Lung (tissue), 12 donors: Measurements from ENCODE around the gene ALDH4A1. TPM values are rescaled to one million over a fixed set of nuclear protein-coding genes. Genes with fewer than 3 reads are reported as not detected.
A peak's percentile ranks its signal among the peaks of the same experiment; 100 is the strongest.

Experiments
- ATAC-seq: fragments of 200-7000 bp; cut with Tn5 transposase; one replicate; pipeline ENCODE4 v1.9.1; 2020; ENCODE audit warnings: moderate number of reproducible peaks; ENCODE audit not compliant: insufficient read depth, low FRiP score
- DNase-seq, 3 donors: peaks; one replicate each; pipeline ENCODE4 v3.0.0-alpha.2; 2013 to 2017
- H3K27ac ChIP-seq, 2 donors: one replicate each; pipeline ENCODE4 v1.5.1; 2013; ENCODE audit warnings: mild to moderate bottlenecking in 2 of 2, moderate library complexity in 2 of 2, control low read depth in 1 of 2, inconsistent platforms in 1 of 2, low read depth in 1 of 2, low read length in 1 of 2
- H3K27me3 ChIP-seq, 3 donors: one replicate each; pipeline ENCODE4 v1.5.1; 2013; ENCODE audit warnings: low read length in 2 of 3; ENCODE audit not compliant: control insufficient read depth in 3 of 3, insufficient read depth in 3 of 3
- H3K36me3 ChIP-seq, 4 donors: one replicate each; pipeline ENCODE4 v1.5.1; 2013; ENCODE audit warnings: low read length in 4 of 4, mild to moderate bottlenecking in 1 of 4, moderate library complexity in 1 of 4; ENCODE audit not compliant: control insufficient read depth in 4 of 4, insufficient read depth in 4 of 4
- H3K4me1 ChIP-seq, 5 donors: one replicate each; pipeline ENCODE4 v1.5.1; 2013; ENCODE audit warnings: low read length in 5 of 5, mild to moderate bottlenecking in 2 of 5, moderate library complexity in 1 of 5; ENCODE audit not compliant: control insufficient read depth in 5 of 5, insufficient read depth in 5 of 5
- H3K4me3 ChIP-seq: one replicate; pipeline ENCODE4 v1.5.1; 2013; ENCODE audit warnings: mild to moderate bottlenecking, control low read depth, moderate library complexity
- H3K9ac ChIP-seq, 2 donors: one replicate each; pipeline ENCODE4 v1.5.1; 2013; ENCODE audit warnings: low read length in 2 of 2, control low read depth in 1 of 2; ENCODE audit not compliant: insufficient read depth in 1 of 2
- H3K9me3 ChIP-seq, 4 donors: one replicate each; pipeline ENCODE4 v1.5.1; 2013; ENCODE audit warnings: low read length in 3 of 4, mild to moderate bottlenecking in 1 of 4, moderate library complexity in 1 of 4; ENCODE audit not compliant: control insufficient read depth in 4 of 4, insufficient read depth in 3 of 4
- WGBS, 2 donors: extraction: QIAGEN DNeasy Blood & Tissue Kit; methylation state at CpG; one replicate each; pipeline ENCODE4 v1.1.7; 2013; 5-methylcytosine and 5-hydroxymethylcytosine counted together
- polyA plus RNA-seq, 2 donors: library from polyadenylated mRNA; stranded (reverse); fragments of 200-250 nt; gene quantifications; one replicate each; pipeline ENCODE4 v1.2.1, GENCODE V29; 2013
- total RNA-seq, 2 donors: library from RNA; depleted of rRNA in 1 of 2; stranded (reverse); fragments of >200 nt in 1 of 2; gene quantifications; one replicate each; pipeline ENCODE4 v1.2.1, GENCODE V29; 2014 to 2021
- TF ChIP-seq, protein P1 (sequence below): IDR thresholded peaks from 2 replicates; pipeline ENCODE4 v1.5.1; 2012; ENCODE audit warnings: mild to moderate bottlenecking; ENCODE audit errors: control extremely low read depth, extremely low read depth
- donor health status: control.
- donor health status: control.
- donor health status: Bipolar disorder and iron deficiency.
- donor health status: healthy.
- donor health status: DM: yes; HTN: yes; CAD: no.

ALDH4A1 gene
- total and polyA plus RNA-seq, 4 donors: 6.4 to 16.3 (median 11.2) TPM

DNA sequence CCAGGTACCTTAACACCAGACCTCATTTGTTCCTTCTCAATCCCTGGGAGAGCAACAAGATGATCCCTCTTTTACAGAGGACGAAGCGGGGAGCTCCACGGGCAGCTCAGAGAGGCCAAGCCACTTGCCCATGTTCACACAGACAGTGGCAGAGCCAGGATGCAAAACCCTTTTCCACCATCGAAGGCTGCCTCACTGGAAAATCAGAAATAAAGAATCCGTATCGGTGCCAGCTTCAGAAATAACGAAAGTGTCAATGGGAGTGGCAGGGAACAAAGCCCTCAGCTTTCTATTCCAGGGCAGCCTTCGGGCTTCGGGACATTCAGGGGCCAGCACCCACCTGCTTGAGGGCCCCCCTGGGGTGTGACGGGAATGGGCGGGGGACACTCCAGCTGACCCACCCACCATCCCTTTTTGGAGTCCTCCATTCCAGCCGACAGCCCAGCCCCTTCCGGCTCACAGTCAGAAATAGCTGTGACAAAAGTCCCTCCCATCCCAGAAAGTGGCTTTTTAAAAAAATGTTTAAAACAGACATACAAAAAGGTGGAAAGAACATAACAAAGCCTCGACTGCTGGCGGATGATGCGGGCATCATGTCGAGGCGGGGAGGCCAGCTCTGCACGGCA, 48.2 kb upstream of the ALDH4A1 start:
- Histone ChIP-seq H3K27me3 (no peaks in the 10 kb centered on the region), H3K9ac (peak overlapping the region; percentile 59 to 88), H3K4me1 (peaks cover 0 to 82% (median 43%) of the 10 kb centered on the region in 5 donors), H3K9me3 (no peaks in the 10 kb centered on the region), H3K36me3 (peaks cover 0 to 2% (median 0%) of the 10 kb centered on the region in 4 donors), H3K4me3 (no peak overlapping the region), H3K27ac (peak overlapping the region; percentile 69 to 94)
- DNase-seq: peak; percentile 68 to 74 (median 71)
- TF ChIP-seq, protein P1, sequence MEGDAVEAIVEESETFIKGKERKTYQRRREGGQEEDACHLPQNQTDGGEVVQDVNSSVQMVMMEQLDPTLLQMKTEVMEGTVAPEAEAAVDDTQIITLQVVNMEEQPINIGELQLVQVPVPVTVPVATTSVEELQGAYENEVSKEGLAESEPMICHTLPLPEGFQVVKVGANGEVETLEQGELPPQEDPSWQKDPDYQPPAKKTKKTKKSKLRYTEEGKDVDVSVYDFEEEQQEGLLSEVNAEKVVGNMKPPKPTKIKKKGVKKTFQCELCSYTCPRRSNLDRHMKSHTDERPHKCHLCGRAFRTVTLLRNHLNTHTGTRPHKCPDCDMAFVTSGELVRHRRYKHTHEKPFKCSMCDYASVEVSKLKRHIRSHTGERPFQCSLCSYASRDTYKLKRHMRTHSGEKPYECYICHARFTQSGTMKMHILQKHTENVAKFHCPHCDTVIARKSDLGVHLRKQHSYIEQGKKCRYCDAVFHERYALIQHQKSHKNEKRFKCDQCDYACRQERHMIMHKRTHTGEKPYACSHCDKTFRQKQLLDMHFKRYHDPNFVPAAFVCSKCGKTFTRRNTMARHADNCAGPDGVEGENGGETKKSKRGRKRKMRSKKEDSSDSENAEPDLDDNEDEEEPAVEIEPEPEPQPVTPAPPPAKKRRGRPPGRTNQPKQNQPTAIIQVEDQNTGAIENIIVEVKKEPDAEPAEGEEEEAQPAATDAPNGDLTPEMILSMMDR: no peak
- no peak for ATAC-seq
- 12 to 16% methylated on average over 19 of the region's 19 CpGs for WGBS, 2 donors

DNA sequence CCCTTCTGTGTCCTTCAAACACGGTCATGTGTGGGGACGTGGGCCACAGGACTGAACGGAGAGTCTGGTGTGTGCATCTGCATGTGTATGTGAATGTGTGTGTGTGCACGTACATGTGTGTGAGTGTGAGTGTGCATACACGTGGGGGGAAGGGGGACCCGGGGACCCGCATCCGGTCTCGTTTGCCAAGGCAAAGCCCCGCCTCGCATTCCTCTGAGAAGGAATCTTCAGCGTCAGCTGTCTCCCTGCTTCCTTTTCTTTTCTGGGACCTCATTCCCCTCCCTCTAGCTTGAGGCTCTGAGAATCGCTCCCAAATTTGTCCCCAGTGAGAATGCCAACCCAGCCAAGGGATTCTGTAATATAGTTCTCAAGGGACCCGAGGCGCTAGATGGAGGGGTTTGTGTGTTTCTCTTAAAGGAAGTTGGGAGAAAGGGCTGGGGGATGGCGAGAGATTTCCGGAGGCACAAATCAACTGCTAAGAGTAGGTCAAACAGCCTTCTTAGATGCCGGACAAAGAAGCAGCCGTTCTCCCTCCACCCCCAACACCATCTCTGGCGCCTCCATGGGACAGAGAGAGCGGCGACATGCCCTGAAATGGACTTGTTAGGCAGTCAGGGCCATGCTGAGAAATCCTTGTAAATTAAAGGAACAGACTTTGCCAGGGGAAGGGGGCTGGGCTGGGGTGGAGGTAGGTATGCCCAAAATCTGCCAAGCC, 47.5 kb upstream of the ALDH4A1 start:
- DNase-seq (peak; percentile 91 to 95 (median 94)), ATAC-seq (peak; percentile 8)
- H3K36me3 ChIP-seq: peaks cover 0 to 2% (median 0%) of the 10 kb centered on the region in 4 donors
- H3K27ac ChIP-seq: peak overlapping the region; percentile 69 to 94
- H3K4me3 ChIP-seq: no peak overlapping the region
- no peaks in the 10 kb centered on the region for H3K9me3 ChIP-seq
- WGBS, 2 donors: 3 to 12% methylated on average over 22 of the region's 22 CpGs
- TF ChIP-seq, protein P1: no peak
- peaks cover 3 to 84% (median 49%) of the 10 kb centered on the region in 5 donors for H3K4me1 ChIP-seq
- H3K27me3 ChIP-seq: no peaks in the 10 kb centered on the region
- H3K9ac ChIP-seq: peak overlapping the region; percentile 59 to 88

DNA sequence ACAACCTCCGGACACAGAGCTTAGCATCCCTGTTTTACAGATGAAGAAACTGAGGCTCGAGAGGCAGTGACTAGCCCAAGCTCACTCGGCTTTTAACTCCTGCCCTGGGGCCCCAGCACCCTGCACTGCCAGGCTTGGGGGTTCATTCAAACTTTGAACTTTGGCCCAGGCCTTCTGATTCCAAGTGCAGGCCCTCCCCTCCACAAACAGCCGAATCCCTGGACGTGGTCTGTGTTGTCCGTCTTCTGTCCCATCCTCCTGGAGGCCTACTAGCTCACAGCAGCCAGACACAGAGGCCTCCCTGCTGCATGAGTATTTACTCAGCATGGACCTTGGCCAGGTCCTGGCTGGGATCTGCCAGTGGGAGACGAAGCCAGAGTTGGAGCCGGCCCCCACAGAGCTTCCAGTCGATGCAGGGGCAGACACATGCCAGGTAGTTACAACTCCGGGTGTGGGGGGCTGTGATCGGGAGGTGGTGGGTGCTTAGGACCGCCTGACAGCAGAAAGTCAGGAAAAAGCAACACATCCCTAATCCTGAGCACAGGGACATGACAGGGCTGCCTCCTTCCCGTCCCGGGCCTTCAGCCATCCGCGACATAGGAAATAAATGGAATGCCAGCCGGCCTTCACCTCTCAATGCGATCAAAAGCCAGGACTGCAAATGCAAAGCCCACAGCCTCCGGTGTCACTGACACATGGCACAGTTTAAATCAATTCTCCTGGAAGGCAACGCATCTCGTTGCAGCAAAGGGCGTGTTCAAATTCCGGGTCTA, 46.7 kb upstream of the ALDH4A1 start:
- Histone ChIP-seq H3K4me3 (no peak overlapping the region), H3K4me1 (peaks cover 3 to 84% (median 49%) of the 10 kb centered on the region in 5 donors), H3K27ac (peak overlapping the region; percentile 69 to 94), H3K9ac (peak overlapping the region in 1 of 2 donors; percentile 88), H3K9me3 (no peaks in the 10 kb centered on the region), H3K36me3 (peaks cover 0 to 2% (median 0%) of the 10 kb centered on the region in 4 donors), H3K27me3 (no peaks in the 10 kb centered on the region)
- no peak for ATAC-seq
- TF ChIP-seq, protein P1: no peak
- WGBS, 2 donors: 44 to 51% methylated on average over 23 of the region's 23 CpGs
- DNase-seq: peak; percentile 65 to 78 (median 71)
